MCF 10A (cell line): ENCODE data around the gene DHRS13. TPM values are rescaled to one million over a fixed set of nuclear protein-coding genes. Genes with fewer than 3 reads are reported as not detected.

Experiments
- BruUV-seq: library from RNA; stranded (reverse); fragments of 400-500 nt; replicated peaks from 2 replicates; lab custom pipeline; 2021; lab: Mats Ljungman, UMichigan
- CTCF ChIA-PET: fragments of 300-600 bp; sonication (Branson Sonifier 250); formaldehyde crosslinking; extraction: SDS; loops from one replicate; lab custom pipeline; 2021; ENCODE audit warnings: antibody characterized with exemption, inconsistent platforms; lab: Yijun Ruan, JAX
- POLR2A ChIA-PET: fragments of 300-600, 350-650 bp; sonication (Branson Sonifier 250); formaldehyde crosslinking; extraction: SDS; loops from one replicate; lab custom pipeline; 2020; ENCODE audit warnings: antibody characterized with exemption, inconsistent platforms; lab: Yijun Ruan, JAX
- DNase-seq: peaks from one replicate; pipeline ENCODE4 v3.0.0-alpha.2; 2018; ENCODE audit not compliant: unreplicated experiment
- H3K27ac Mint-ChIP-seq: one replicate; pipeline ENCODE4 v1.8.0; 2022; ENCODE audit warnings: mild to moderate bottlenecking, low read depth, mixed read lengths; ENCODE audit not compliant: unreplicated experiment
- H3K27me3 Mint-ChIP-seq: one replicate; pipeline ENCODE4 v1.8.0; 2022; ENCODE audit warnings: mixed read lengths; ENCODE audit not compliant: insufficient read depth, unreplicated experiment
- H3K36me3 Mint-ChIP-seq: one replicate; pipeline ENCODE4 v1.8.0; 2022; ENCODE audit warnings: mild to moderate bottlenecking, moderate library complexity, mixed read lengths; ENCODE audit not compliant: insufficient read depth, unreplicated experiment
- H3K4me1 Mint-ChIP-seq: one replicate; pipeline ENCODE4 v1.8.0; 2022; ENCODE audit warnings: mixed read lengths; ENCODE audit not compliant: insufficient read depth, unreplicated experiment
- H3K4me3 Mint-ChIP-seq: one replicate; pipeline ENCODE4 v1.8.0; 2022; ENCODE audit warnings: mild to moderate bottlenecking, moderate library complexity, mixed read lengths; ENCODE audit not compliant: unreplicated experiment
- H3K9me3 Mint-ChIP-seq: one replicate; pipeline ENCODE4 v1.8.0; 2022; ENCODE audit warnings: mixed read lengths; ENCODE audit not compliant: unreplicated experiment
- CTCF ChIP-seq: fragments of 200-600 bp; IDR thresholded peaks from one replicate; pipeline ENCODE4 v1.8.0; 2022; ENCODE audit warnings: antibody characterized with exemption, mild to moderate bottlenecking; ENCODE audit not compliant: unreplicated experiment
- intact Hi-C: fragments of 100-400 bp; cut with micrococcal nuclease; formaldehyde crosslinking; loops from 2 replicates; pipeline ENCODE4 v1.14.1; 2022
- total RNA-seq: library from RNA; stranded (reverse); gene quantifications from 2 replicates; pipeline ENCODE4 v1.2.3, GENCODE V29; 2022

The DHRS13 gene
- total RNA-seq, 1 experiment from 2014 or later = 9.5 TPM

- intact Hi-C loops = loop anchor here (10.0 kb wide), 1 partner anchor 87 kb away; no protein-coding TSS in a partner anchor
- Mint-ChIP-seq H3K27ac (no peak overlapping the region), H3K27me3 (no peaks in the 10 kb centered on the region), H3K9me3 (no peaks in the 10 kb centered on the region), H3K4me3 (no peak overlapping the region), H3K4me1 (no peaks in the 10 kb centered on the region), H3K36me3 (peaks cover 51% of the 10 kb centered on the region)
- no peak for TF ChIP-seq CTCF
- DNase-seq = no peak
- ChIA-PET CTCF (interaction anchor here (0.6 to 1.6 kb wide), 2 partner anchors 9 to 95 kb away, joined by 3 to 5 read pairs; no protein-coding TSS in a partner anchor), POLR2A (interaction anchor here (0.6 to 1.8 kb wide), 2 partner anchors 15 to 64 kb away, joined by 3 to 7 read pairs; partner anchors contain the start of gene FAM222B)
- no TSS peak for BruUV-seq
Observed at GRCh38 chr17:28857905-28858800, 44.7 kb downstream of the DHRS13 start.

GRCh38 chr17:28856028-28856574 lies 46.8 kb downstream of the DHRS13 start:
- Mint-ChIP-seq H3K4me3 (peak overlapping the region; percentile 90), H3K27me3 (no peaks in the 10 kb centered on the region), H3K9me3 (no peaks in the 10 kb centered on the region), H3K4me1 (no peaks in the 10 kb centered on the region), H3K36me3 (peaks cover 45% of the 10 kb centered on the region), H3K27ac (no peak overlapping the region)
- intact Hi-C loops = loop anchor here (10.0 kb wide), 1 partner anchor 89 kb away; no protein-coding TSS in a partner anchor
- ChIA-PET POLR2A (interaction anchor here (0.5 to 1.8 kb wide), 9 partner anchors 13 to 328 kb away, joined by 3 to 7 read pairs (median 4); partner anchors contain the start of genes FAM222B and RPL23A), CTCF (interaction anchor here (0.6 to 1.4 kb wide), 5 partner anchors 8 to 92 kb away, joined by 3 to 7 read pairs (median 3); partner anchors contain the start of gene FLOT2)
- DNase-seq = no peak
- BruUV-seq = no TSS peak
- no peak for TF ChIP-seq CTCF

GRCh38 chr17:28855336-28855679 lies 47.6 kb downstream of the DHRS13 start:
- intact Hi-C loops = loop anchor here (1.0 to 10.0 kb wide), 2 partner anchors 89 to 92 kb away; no protein-coding TSS in a partner anchor

More at GRCh38 chr17:28855336-28855679, 47.6 kb downstream of the DHRS13 start:
- POLR2A ChIA-PET = interaction anchor here (0.6 to 1.4 kb wide), 7 partner anchors 14 to 844 kb away, joined by 3 to 4 read pairs (median 3); no protein-coding TSS in a partner anchor
- H3K27ac Mint-ChIP-seq = peak overlapping the region; percentile 87
- DNase-seq = no peak
- peak overlapping the region; percentile 90 for H3K4me3 Mint-ChIP-seq
- H3K4me1 Mint-ChIP-seq = no peaks in the 10 kb centered on the region
- no peaks in the 10 kb centered on the region for H3K9me3 Mint-ChIP-seq
- H3K27me3 Mint-ChIP-seq = no peaks in the 10 kb centered on the region
- H3K36me3 Mint-ChIP-seq = peaks cover 39% of the 10 kb centered on the region
- CTCF ChIA-PET = interaction anchor here (1.0 to 1.1 kb wide), 2 partner anchors 38 to 94 kb away, joined by 3 read pairs; no protein-coding TSS in a partner anchor
- TSS peak; percentile 80 for BruUV-seq
- TF ChIP-seq CTCF = no peak
